Cerebellar nuclear complex (tissue), 1 donor: Measurements from ENCODE around the gene BPIFB3.

Source experiments
- DNase-seq, 2 experiments: peaks; one replicate each; lab custom pipeline; 2025; lab: John Stamatoyannopoulos, UW

BPIFB3 gene

DNA sequence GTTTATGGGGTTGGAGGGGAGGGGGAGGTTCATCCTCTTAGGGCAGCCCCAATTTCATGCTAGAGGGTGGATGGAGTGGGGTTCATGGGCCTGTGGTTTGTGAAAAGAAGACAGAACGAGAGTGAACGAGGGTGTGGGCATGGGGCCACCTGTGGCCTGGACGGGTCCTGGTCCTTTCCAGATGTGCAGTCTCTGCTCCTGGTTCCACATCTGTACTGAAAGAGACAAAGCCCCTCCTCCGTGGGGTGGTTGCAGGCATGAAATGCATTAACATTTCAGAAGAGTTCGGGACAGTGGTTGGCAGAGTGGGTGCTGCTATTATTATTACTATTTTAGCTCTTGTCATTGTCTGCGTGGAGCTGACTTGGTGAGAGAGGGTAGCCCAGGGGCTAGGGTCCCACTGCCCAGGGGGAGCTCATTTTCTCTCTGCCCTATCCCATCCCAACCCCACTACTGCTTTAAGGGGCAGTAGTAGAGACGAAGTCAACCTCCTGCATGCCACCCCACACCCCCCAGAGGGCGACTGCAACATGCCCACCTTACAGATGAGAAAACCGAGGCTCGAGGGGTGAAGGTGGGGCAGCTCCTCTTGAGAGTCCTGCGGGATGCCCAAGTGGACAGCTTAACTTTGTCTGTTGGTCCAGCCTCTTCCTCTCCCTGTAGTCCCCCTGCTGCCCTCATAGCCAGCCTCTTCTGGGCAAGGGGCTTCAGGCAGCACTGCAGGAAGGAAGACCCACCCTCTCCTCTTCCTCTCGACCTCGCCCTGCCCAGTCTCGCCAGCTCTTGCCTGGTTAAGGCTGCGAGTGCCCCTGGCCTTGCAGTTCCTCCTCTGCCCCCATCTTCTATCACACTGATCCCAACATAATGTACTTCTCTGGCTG is 37.8 kb upstream of the BPIFB3 start:
- no peak for DNase-seq

DNA sequence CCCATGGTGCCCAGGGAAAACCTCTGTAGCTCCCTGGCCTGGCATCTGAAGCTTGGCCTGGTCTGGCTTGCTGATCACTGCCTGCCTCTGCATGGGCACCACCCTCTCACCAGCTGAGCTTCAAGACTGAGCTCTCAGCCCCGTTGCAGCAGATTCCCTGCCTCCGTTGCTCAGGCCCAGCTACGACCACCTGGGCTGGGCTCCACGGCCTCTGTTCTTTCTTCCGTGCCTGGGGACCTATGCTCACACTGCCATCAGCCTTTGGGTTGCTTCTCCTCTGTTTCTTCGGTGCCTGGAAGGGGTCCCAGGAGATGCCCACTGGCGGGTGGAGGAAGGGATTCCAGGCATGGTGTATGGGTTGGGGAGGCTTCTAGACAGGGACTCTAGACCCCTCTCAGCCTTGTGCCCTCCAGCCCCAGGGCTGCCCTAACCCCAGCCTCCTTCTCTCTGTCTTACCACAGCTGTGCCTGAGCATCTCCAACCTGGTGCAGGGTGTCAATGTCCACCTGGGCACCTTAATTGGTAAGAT is 37.1 kb upstream of the BPIFB3 start:
- no peak for DNase-seq

DNA sequence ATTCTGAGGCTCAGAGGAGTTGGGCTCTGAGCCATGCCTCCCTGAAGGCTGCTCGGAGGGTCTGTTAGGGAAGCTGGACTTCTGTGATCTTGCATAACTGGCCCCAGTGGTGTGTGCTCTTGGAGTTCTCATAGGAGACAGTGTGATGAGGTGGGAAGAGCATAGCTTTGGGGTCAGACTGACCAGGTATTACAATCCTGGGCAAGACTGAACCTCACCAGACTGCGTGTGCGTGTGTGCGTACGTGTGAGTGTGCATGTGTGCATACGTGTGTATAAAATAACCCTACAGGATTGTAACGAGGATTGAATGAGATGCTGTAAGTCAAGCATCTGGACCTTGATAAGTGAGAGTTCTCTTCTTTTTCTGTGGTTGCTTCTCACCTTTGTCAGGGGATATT is 36.2 kb upstream of the BPIFB3 start:
- no peak for DNase-seq

DNA sequence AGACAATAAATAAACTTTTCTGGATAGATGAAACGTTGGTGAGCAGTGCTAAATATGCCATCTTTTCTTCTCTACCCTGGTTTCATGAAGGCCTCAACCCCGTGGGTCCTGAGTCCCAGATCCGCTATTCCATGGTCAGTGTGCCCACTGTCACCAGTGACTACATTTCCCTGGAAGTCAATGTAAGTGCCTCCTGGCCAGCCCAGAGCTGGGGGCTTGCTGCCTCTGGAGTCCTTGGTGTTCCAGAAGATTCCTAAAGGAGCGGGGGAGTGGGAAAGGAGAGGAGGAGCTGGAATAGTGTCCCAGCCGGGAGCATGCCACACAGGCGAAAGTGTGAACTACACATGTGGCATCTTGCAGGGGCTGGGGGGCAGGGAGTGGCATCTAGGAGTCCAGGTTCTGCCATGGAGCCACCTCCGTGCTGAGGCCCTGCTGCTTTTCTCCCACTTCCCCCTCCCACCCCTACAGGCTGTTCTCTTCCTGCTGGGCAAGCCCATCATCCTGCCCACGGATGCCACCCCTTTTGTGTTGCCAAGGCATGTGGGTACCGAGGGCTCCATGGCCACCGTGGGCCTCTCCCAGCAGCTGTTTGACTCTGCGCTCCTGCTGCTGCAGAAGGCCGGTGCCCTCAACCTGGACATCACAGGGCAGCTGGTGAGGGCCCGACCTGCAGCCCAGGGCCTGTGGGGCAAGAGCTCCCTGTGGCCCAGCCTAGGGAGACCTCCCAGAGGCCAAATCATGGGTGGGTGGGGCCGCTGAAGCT is 35.4 kb upstream of the BPIFB3 start:
- DNase-seq, result no peak

DNA sequence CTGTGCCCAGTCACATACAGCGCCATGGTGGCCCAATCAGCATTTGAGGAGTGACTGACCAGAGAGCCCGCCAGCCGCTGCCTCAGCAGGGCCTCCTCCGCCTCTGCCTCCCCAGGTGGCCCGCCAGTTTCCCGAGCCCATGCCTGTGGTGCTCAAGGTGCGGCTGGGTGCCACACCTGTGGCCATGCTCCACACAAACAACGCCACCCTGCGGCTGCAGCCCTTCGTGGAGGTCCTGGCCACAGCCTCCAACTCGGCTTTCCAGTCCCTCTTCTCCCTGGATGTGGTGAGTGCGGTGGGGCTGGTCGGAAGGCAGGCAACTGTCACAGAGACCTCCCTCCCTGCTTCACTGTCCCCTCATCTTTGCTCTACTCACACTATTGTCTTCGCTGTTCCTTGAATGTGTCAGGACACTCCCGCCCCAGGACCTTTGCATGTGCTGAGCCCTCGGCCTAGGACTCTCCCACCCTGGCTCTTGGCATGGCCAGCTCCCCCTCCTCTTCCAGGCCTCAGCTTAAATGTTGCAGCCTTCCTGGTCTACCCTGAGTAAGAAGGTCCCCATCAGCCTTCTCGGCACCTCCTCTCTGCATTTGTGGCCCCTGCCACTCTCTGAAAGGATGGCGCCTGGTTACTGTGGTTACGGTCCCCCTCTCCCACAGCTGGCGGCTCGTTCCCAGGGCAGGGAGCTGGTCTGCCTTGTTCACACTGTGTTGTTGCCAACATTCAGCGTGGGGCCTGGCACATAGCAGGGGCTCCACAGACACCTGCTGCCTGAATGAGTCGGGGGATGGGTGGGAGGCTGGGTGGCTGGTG is 34.0 kb upstream of the BPIFB3 start:
- DNase-seq, result no peak

DNA sequence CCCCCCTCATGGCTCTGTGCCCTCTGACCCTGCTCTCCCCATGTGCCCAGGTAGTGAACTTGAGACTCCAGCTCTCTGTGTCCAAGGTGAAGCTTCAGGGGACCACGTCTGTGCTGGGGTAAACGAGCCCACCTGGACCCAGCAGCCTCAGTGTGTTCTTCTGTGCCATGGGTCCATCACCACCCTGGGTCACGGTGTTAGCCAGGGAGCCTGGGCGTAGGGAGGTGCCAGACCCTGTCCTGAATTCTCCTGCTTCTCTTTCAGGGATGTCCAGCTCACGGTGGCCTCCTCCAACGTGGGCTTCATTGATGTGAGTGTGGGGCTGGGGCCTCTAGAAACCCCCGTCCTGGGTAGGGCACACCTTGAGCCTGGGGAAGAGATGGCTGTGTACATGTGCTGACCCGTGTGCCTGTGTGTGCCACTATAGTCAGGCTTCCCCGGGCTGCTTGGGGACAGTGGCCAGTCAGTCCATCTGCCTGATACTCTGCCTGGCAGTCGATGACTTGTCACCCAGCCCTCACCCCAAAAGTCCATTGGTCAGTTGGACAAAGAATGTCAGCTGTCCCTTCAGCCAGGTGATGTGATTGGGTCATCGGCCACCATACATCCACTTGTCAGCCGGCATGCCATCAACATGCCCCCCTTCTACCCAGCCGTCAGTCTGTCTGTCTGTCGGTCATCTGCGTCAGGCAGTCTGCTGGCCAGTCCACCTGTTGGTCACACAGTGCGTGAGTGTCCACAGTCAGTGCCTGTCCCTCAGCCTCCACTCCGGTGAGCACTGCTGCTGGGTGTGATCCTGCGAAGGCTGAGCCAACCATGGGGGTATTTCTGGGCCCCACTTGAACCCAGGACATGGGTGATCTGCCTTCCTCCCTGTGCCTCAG is 33.2 kb upstream of the BPIFB3 start:
- DNase-seq, result no peak

DNA sequence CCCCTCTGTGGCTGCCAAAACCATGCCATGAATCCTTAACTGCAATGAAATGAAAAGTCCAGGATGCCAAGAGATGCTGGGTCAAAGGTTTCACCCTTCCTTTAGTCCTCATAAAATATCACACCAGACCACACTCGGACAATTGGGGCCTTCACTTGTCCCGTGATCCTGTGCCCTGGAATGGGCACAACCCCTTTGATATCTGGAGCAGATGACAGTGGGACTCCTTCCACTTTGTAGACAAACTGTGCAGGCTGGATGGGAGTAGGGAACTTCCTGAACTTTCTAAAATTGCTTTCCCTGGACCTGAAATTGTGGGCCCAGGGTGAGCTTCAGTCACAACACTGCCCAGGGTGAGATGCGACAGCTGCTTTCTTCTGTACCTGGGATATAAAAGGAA is 31.8 kb upstream of the BPIFB3 start:
- DNase-seq, result no peak

DNA sequence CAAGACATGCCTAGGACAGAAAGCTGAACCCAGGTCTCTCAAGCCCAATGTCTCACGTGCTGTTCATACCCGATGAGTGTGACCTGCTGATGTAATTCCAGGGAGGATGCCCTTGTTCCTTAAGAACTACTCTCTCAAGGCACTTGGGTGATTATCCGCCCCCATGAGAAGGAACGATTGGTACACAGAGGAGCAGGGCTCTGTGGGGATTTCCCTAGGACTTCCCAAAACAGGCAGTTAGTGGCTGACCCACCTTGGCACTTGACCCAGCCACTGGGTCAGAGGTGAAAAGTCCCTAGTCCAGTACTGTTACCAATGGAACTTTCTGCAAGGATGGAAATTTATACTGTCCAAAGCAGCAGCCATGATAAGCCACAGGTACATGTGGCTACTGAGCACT is 31.4 kb upstream of the BPIFB3 start:
- DNase-seq, result no peak

DNA sequence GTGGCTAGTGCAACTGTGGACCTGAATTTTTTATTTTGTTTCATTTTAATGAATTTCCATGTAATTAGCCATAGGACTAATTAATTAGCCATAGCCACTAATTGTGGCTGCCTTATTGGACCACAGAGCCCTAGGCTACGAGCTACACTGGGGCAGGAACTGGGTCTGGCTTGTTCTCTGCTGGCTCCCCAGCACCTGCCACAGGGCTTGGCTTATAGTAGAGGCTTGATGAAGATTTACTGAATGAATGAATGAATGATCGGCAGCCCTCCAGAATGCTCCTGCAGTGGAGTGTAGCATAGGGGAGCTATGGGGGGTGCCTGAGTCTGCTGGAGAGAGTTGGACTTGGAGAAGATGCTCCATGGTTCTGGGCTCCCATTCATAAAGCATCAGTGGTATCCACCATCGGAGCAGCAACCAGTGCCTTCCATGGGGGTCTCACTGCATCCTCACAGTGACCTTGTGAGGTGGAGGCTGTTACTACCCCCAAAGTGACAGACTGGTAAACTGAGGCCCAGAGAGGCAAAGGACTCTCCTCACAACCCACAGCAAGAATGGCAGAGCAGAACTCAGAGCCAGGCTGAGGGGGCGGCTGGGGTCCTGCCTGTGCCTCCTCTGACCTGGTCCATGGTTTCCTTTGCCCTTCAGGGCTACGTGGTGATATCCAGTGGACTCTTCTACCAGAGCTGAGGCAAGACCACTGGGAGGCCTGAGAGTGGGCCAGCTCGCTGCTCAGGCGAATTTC is 30.8 kb upstream of the BPIFB3 start:
- no peak for DNase-seq

DNA sequence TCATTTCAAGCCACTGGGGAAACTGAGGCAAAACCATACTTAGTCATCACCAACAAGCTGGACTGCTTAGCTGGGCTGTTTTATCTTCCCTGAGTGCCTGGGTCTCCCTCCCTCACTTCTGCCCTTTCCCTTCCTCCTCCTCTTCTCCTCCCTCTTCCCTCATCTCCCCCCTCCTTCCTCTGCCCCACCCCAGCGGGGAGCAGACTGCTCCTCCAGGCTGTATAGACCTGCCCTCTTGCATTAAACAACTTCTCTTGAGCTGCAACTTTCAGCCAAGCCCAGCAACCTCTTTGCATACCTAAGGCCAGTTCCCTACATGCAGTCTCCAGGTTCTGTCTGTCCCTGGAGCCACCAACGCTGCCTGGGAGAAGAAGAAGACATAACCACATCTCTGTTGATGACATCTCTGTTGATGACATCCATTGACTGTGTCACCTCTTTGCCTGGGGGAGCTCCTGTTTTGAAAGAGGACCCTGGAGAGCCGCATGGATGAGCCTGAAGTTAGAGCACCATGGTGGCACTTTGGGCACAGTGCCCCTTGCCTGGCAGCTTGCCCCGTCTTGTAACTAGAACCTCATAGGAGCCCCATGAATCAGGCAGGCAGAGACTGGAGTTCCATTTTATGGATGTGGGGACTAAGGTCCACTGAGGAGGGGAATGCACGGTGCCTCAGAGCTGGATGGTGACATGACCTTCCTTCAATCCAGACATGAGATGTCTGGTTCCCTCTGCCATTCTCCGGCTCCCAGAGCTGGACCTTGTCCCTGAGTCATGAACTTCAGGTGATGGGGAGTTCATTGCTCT is 30.1 kb upstream of the BPIFB3 start:
- DNase-seq, result no peak

DNA sequence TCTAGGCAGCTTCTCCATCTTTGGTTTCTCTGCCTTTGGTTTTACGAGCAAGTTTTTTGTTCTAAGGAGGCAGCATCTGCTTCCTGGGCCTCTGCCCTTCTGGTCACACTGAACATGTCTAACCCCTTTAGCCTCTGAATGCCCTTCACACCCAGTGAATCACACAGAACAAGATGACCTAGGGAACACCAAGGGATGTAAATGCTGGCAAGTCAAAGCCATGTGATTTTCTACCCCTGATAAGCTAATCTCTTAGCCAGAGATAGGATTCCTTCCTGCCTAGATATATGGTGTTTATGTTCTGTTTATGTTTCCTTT is 29.5 kb upstream of the BPIFB3 start:
- DNase-seq, result no peak

DNA sequence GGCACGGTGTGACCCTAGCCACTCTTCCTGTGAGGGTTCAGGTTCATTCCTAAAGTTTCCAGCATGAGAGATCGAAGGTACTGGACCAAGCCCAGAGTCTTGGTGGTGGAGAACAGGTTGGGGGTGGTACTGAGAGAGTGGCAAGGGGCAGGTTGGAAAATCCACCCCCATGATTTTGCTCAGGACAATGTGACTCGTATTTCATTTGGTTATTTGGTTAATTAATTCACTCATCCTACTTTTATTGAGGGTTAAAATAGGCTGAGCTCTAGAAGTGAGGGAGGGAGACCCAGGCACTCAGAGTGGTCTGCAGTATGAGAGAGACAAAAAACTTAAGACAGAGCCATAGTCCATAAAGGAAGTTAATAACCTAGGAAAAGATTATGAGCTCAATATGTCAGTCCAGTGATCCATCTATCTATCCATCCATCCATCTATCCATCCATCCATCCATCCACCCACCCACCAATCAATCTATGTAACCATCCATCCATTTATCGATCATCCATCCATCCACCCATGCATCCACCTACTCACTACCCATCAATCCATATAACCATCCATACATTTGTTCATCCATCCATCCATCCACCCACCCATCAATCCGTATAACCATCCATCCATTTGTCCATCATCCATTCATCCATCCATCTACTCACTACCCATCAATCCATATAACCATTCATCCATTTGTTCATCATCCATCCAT is 28.9 kb upstream of the BPIFB3 start:
- no peak for DNase-seq

DNA sequence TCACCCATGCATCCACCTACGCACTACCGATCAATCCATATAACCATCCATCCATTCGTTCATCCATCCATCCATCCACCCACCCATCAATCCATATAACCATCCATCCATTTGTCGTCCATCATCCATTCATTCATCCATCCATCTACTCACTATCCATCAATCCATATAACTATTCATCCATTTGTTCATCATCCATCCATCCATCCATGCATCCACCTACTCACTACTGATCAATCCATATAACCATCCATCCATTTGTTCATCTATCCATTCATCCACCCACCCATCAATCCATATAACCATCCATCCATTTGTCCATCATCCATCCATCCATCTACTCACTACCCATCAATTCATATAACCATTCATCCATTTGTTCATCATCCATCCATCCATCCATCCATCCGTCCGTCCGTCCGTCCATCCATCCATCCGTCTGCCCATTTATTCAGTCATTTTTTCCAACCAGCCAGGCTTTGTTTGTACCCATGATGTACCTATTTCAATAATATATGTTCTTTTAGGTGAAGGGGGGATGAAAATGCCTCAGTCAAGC is 28.3 kb upstream of the BPIFB3 start:
- no peak for DNase-seq

DNA sequence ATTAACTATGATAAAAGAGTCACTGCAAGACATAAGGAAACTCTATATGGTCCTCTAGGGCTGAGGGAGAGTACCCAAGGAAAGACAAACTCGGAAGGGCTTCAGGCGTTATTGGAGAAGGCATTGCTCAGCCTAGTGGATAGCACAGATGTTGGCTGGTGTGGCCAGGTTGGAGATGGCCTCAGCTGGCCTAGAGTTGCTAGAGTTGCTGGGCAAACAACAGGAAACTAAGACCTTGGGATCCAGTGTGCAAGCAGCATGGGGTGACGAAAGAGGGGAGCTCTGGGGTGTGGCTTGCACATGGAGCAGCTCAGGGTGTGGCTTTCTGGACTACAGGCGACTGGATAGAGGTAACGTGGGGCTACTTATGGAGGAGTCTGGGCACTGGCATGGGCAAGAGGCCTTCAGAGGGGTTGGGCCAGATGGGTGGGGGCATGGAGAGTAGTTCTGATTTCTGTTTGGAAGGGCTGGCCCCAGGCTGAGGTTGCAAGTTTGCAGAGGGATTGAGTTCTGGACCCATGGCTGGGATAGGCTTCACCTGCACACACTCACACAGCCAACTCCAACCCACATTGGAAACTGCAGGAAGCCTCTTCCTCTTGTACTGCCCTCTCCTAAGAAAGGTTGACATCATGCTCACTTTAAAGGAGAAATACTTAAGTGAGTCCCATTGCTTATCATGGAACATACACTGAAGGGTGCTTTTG is 27.5 kb upstream of the BPIFB3 start:
- DNase-seq, result no peak

DNA sequence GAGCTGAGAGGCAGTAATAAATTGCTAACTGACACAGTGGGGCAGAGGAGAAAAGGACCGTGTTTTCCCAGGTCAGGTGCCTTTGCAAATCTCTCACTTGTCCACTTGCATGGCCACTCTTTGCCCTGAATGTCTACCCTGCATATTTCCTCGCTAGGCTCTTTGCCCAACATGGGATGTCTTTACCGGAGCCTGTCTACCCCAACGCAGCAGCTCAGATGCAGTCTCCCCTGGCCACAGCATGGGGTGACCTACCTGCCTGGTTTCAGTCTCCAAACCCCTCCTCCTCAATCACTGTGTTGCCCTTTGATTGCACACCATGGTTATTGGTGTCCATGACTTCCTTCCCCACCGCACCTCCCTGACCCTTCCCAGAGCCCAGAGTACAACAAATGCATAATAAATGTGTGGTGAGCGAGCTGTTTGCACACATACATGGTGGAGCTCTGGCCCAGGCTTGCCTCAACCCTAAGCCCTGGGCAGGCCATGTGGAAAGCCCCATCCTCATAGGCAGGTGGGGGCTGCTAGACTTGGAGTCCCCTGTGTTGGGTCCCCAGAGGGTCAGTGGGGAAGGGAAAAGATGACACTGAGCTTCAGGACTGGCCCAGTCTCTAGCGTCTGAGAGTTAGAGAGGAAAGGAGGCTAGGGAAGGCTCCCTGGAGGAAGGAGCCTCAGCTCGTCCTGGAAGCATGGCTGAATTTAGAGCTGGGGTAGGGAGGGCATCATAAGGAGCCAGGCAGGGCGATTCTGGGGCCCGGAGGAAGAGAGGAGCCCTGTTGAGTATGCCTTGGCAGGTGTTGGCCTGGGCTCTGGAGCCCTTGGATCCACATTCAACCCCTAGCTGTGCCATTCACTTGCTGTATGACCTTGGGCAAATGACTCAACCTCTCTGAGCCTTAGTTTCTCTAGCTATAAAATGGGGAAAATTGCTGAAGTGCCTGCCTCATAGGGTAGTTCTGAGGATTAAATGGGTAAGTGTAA is 26.6 kb upstream of the BPIFB3 start:
- no peak for DNase-seq

DNA sequence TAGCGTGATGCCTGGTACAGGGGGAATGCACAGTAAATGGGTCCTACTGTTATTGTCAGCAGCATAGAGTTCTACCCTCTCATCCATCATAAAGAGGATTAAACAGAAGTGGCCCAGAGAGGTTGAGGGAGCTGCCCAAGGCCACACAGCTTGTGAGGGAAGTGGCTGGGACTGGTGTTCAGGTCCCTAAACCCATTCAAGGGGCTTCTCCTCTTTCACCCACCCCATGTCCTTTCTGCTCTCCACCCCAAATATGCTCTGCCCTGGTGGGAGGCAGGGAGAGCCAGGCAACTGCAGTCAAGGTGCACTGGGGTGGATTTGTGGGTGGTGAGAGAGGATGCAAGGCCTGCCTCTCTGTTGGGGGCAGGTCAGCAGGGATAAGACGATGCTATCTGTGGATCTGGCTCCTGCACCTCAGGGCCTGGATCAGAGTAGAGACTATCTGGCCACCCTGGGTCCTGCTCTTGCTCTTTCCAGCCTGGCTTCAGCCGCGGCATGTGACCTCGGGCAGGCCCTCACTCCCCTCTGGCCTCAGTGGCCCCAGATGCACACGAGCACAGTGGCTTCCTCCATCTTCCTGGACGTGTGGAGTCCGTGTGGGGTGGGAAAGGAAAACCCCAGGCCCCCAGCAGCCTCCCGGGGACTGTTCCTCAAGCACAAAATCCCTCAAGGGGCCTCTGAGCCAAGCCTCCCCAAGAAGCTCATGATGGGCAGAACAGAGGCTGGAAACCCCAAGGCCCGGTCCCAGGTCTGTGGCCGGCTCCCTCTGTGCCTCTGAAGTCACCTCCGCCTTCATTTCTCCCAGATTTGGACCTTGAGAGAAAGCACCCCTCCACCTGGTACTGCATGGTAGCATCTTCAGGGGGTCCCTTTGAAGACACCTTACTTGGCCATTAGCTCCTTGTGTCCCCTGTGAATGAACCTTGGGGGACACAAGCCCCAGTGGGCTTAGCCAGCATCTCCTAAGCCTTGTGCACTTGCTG is 25.6 kb upstream of the BPIFB3 start:
- no peak for DNase-seq
